Transverse colon (tissue), 4 donors: ENCODE data around the gene ANKRD1. TPM values are rescaled to one million over a fixed set of nuclear protein-coding genes. Genes with fewer than 3 reads are reported as not detected.

Source experiments
- DNase-seq: peaks from one replicate; pipeline ENCODE4 v3.0.0-alpha.2; 2019
- H3K27ac ChIP-seq, 4 donors: fragments of 200-600 bp; sonication (generic); 2 replicates each; pipeline ENCODE4 v1.5.1; 2016 to 2018; ENCODE audit warnings: inconsistent platforms in 4 of 4
- H3K27me3 ChIP-seq: fragments of 200-600 bp; sonication (generic); 2 replicates; pipeline ENCODE4 v1.5.1; 2017; ENCODE audit warnings: inconsistent platforms
- H3K36me3 ChIP-seq, 4 donors: fragments of 200-600 bp; sonication (generic); 2 replicates each; pipeline ENCODE4 v1.5.1; 2017 to 2019; ENCODE audit warnings: inconsistent platforms in 4 of 4
- H3K4me1 ChIP-seq, 4 donors: fragments of 200-600 bp; sonication (generic); 2 replicates each; pipeline ENCODE4 v1.5.1; 2017 to 2020; ENCODE audit warnings: inconsistent platforms in 4 of 4
- H3K4me3 ChIP-seq, 4 donors: fragments of 200-600 bp; sonication (generic); 1 replicate in 1 of 4; 2 replicates in 3 of 4; pipeline versions ENCODE4 v1.5.1 to v1.6.1; 2017 to 2019; ENCODE audit warnings: inconsistent platforms in 4 of 4
- H3K9me3 ChIP-seq, 2 donors: fragments of 200-600 bp; sonication (generic); 2 replicates each; pipeline ENCODE4 v1.5.1; 2017 to 2019; ENCODE audit warnings: inconsistent platforms in 2 of 2
- CTCF ChIP-seq, 5 experiments: fragments of 200-600 bp in 3 of 5; fragments of 450-650 bp in 2 of 5; sonication (generic) in 3 of 5; IDR thresholded peaks; 1 replicate in 2 of 5; 2 replicates in 3 of 5; pipeline ENCODE4 v1.5.1; 2016 to 2017; ENCODE audit warnings: antibody characterized with exemption in 5 of 5, inconsistent platforms in 3 of 5, mild to moderate bottlenecking in 2 of 5, moderate library complexity in 1 of 5
- EP300 ChIP-seq: sonication (generic); formaldehyde crosslinking; IDR thresholded peaks from one replicate; pipeline ENCODE4 v1.6.1; 2017; ENCODE audit warnings: antibody characterized with exemption, low read depth
- POLR2A ChIP-seq: fragments of 450-650 bp; IDR thresholded peaks from one replicate; pipeline ENCODE4 v1.6.1; 2016; ENCODE audit warnings: antibody characterized with exemption, mild to moderate bottlenecking, moderate library complexity
- POLR2AphosphoS5 ChIP-seq, 3 donors: sonication (generic); formaldehyde crosslinking; IDR thresholded peaks; one replicate each; pipeline ENCODE4 v1.6.1; 2016; ENCODE audit warnings: antibody characterized with exemption in 3 of 3
- WGBS, 2 donors: methylation state at CpG; one replicate each; pipeline ENCODE4 v1.1.5; 2018; ENCODE audit warnings: low coverage in 1 of 2; 5-methylcytosine and 5-hydroxymethylcytosine counted together
- in situ Hi-C, 4 donors: fragments of 200-750 bp; cut with MboI; loops; one replicate each; pipeline versions ENCODE4 v1.15.0 to v1.15.1; 2017; ENCODE audit warnings: low sequenced_read_pairs in 3 of 4, low pct_ligation_motif_present in 1 of 4, low pct_unique_long_range_greater_than_20kb in 1 of 4
- intact Hi-C: fragments of 100-400 bp; cut with DNase I; formaldehyde crosslinking; loops from one replicate; pipeline ENCODE4 v1.15.1; 2023; ENCODE audit warnings: low total_unique reads
- total RNA-seq, 4 donors: library from RNA; depleted of rRNA; stranded (reverse); fragments of >200 nt; gene quantifications; one replicate each; pipeline ENCODE4 v1.1.0, GENCODE V29; 2016

Gene ANKRD1
- total RNA-seq, 4 donors from 2014 or later: not detected

DNA sequence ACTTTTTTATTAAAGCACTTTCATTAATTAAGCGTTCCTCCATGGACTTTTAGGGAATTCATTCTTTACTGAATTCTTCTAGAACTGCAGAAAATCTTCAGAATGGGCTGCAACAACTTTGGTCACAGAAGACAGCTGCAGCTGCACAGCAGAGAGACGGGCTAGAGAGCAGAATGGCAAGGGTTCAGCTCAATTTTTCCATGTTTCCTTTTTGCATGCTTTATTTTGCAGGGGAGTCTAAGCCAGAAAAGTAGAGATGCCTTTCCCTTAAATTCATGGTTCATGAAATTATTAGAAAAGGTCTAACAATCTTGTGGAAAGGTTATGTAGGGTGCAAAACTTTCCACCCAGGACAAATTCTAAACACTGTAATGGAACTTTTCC, 15.4 kb upstream of the ANKRD1 start:
- intact Hi-C loops: no loop called here
- Histone ChIP-seq H3K9me3 (no peaks in the 10 kb centered on the region), H3K27ac (no peak overlapping the region), H3K36me3 (no peaks in the 10 kb centered on the region), H3K4me1 (no peaks in the 10 kb centered on the region), H3K4me3 (no peak overlapping the region), H3K27me3 (no peaks in the 10 kb centered on the region)
- no peak for DNase-seq
- TF ChIP-seq POLR2A: no peak
- no peak for TF ChIP-seq POLR2AphosphoS5 (IDR thresholded peaks at IDR 0.05)
- TF ChIP-seq EP300: no peak
- TF ChIP-seq CTCF (IDR thresholded peaks at IDR 0.05): no peak
- in situ Hi-C loops: no loop called here
- WGBS, 2 donors: 71 to 83% methylated on average over 2 of the region's 2 CpGs

- H3K4me1 ChIP-seq: no peaks in the 10 kb centered on the region
- DNase-seq: no peak
- no peaks in the 10 kb centered on the region for H3K36me3 ChIP-seq
- WGBS, 2 donors: 61 to 93% methylated on average over 4 to 5 of the region's 5 CpGs
- H3K9me3 ChIP-seq: no peaks in the 10 kb centered on the region
- no peaks in the 10 kb centered on the region for H3K27me3 ChIP-seq
- no peak overlapping the region for H3K27ac ChIP-seq
- no peak overlapping the region for H3K4me3 ChIP-seq
- in situ Hi-C loops: no loop called here
- intact Hi-C loops: no loop called here
- no peak for TF ChIP-seq CTCF (IDR thresholded peaks at IDR 0.05)
- no peak for TF ChIP-seq EP300
- no peak for TF ChIP-seq POLR2A
- TF ChIP-seq POLR2AphosphoS5 (IDR thresholded peaks at IDR 0.05): no peak
Observed at GRCh38 chr10:90935581-90936275, 14.8 kb upstream of the ANKRD1 start.

- no peak for DNase-seq
- intact Hi-C loops: no loop called here
- no peaks in the 10 kb centered on the region for H3K36me3 ChIP-seq
- H3K27me3 ChIP-seq: peaks cover 10% of the 10 kb centered on the region
- no peak overlapping the region for H3K4me3 ChIP-seq
- H3K9me3 ChIP-seq: no peaks in the 10 kb centered on the region
- in situ Hi-C loops: no loop called here
- H3K27ac ChIP-seq: peak overlapping the region; percentile 8 to 35 (median 10)
- WGBS, 2 donors: 66 to 81% methylated on average over 4 to 6 of the region's 6 CpGs
- peaks cover 0 to 7% (median 5%) of the 10 kb centered on the region in 4 donors for H3K4me1 ChIP-seq
- TF ChIP-seq EP300 (no peak), POLR2AphosphoS5 (IDR thresholded peaks at IDR 0.05) (no peak), CTCF (IDR thresholded peaks at IDR 0.05) (no peak), POLR2A (no peak)
Observed at GRCh38 chr10:90930971-90931871, 10.3 kb upstream of the ANKRD1 start.

GRCh38 chr10:90930070-90930837, 9.4 kb upstream of the ANKRD1 start:
- Histone ChIP-seq H3K4me1 (peaks cover 0 to 7% (median 5%) of the 10 kb centered on the region in 4 donors), H3K27me3 (peaks cover 10% of the 10 kb centered on the region), H3K27ac (peak overlapping the region; percentile 8 to 35 (median 10)), H3K4me3 (no peak overlapping the region), H3K9me3 (no peaks in the 10 kb centered on the region), H3K36me3 (no peaks in the 10 kb centered on the region)
- DNase-seq: no peak
- intact Hi-C loops (no loop called here), in situ Hi-C loops (no loop called here)
- WGBS, 2 donors: 29 to 45% methylated on average over 2 to 5 of the region's 5 CpGs
- TF ChIP-seq POLR2A: no peak
- TF ChIP-seq CTCF (IDR thresholded peaks at IDR 0.05): no peak
- no peak for TF ChIP-seq EP300
- no peak for TF ChIP-seq POLR2AphosphoS5 (IDR thresholded peaks at IDR 0.05)
